Ecto neural progenitor cell (in vitro differentiated cells): ENCODE data around the gene CHD6.

ENCODE experiments used
- DNase-seq: peaks from one replicate; pipeline ENCODE4 v3.0.0-alpha.2; 2018; ENCODE audit warnings: low spot score

CHD6 gene

DNA sequence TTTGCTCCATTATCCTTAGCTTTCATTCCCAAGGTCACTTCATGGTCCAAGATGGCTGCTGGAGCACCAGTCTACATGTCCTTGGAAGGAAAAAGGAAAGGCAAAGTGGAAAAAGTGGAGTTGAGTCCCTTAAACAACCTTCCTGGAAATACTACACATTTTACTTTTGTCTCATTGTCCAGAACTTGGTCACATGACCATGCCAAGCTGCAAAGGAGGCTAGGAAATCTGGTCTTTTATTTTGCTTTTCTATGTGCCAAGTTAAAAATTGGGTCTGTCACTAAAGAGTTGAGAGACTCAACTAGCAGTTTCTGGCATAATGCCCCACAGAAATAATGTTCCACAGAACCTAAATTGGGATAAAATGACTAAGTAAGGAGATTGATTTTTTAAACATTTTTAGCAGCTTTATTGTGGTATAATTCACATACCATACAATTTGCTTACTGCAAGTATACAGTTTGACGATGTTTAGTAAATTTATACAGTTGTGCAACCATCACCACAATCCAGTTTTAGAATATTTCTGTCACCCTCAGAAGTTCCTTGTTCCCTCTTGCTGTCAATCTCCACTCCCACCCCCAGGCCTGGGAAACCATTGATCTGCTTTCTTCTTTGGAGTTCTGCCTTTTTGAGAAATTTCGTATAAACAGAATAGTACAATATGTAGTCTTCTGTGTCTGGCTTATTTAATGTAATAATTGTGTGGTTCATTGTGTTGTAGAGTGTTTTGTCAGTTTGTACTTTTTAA is 5.6 kb upstream of the CHD6 start:
- DNase-seq, result no peak

DNA sequence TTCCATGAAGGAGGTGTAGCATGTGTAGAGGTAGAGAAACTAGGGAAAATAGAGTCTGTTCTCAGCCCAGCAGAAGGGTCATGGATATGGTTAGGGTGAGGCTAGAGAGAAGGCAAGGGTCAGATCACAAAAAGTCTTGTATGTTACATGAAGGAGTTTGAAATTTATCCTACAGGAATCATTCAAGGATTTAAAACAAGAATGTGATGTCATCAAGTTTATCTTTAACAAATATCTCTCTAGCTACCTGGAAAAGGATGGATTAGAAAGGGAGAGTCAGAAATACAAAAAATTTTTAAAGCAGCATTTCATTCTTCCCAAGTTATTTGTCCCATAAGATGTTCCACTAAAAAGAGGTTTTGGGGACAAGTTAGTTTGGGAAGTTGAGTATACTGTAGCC is 4.4 kb upstream of the CHD6 start:
- DNase-seq, result no peak

DNA sequence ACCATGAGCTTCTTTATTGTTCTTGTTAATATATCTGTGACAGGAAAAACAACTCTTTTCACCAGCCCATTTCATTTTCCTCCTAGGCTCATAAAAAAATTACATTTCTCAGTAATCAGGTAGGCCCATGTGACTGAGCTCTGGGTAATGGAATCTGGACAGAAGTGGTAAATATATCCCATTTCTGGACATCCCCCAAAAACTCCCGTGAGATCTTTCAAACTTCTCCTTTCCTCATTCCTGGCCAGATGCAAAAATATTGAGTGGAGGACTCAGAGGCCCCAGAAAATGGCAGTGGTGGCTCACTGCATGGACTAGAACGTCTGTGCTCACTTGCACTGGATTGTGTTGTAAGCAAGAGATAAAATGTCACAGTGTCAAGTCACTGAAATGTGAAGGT is 3.8 kb upstream of the CHD6 start:
- DNase-seq, result no peak

DNA sequence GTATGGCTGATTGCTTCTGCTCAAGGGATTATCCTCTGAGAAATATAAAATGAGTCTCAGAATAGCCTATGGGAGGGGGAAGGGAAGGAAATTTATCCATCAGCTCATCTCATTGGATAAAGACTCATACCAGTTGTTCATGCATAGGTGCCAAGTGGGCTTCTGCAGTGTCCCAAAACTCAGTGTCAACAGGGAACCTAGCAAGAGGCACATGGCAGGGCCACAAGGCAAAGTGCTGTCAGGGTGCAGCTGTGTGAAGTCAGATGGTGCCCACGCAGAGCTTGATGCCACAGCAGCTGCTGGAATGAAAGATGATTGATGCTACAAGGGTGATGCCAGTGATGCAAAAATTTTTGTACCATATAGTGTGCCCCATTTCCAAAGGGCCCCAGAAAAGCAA is 3.2 kb upstream of the CHD6 start:
- DNase-seq, result no peak

DNA sequence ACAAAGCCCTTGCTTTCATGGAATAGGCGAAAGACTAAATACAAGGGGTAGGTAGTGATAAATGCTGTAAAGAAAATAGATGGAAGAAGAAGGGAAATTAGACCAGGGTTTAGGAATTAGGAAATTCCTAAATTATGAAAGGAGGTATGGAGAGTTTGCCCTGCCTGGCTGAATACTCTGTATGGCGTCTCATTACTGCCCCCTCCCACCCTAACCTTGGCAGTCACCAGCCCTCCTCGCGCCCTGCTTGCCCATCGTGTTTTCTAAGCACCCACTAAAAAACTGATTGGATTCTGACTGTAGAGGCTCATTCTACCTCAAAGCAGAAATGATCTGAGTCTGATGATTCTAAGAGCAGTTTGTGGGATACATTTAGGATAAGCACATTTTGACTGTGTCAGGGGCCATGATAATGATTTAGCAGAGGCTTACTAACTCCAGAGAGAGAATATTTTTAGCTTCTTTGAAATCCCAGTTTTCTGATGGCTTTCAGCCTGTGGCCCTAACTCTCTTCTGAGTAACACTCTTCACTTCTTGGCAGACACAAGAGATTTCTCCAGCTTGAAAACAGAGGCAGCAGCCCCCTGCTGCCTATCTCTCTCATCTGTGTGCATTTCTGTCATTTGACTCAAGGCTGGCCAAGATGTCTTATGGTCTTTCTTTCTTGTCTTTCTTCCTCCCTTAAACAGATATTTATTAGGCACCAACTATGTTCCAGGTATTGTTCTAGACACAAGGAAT is 1.4 kb upstream of the CHD6 start:
- no peak for DNase-seq

DNA sequence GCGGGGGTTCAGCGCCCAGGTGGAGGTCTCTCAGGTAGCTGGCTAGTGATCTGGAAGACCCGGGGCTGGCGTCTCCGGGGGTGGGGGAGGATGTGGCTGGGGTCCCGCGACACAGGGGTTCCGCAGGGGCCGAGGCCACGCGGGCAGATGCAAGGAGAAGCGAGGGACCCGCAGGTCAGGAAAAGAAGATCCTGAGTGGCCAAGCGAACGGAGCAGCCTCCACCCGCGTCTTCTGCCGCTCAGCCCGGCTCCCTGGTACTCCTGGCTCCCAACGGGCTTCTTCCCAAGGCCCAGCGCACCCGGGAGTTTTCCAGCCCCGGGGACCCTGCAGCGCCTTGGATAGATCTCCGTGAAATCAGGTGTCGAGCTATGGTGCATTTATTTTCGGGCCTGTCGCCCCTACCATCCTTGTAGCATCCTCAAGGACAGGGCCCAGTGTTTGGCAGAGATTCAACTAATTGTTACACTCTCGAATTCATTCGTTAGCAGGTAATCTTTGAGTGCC is 682 bp upstream of the CHD6 start:
- no peak for DNase-seq

DNA sequence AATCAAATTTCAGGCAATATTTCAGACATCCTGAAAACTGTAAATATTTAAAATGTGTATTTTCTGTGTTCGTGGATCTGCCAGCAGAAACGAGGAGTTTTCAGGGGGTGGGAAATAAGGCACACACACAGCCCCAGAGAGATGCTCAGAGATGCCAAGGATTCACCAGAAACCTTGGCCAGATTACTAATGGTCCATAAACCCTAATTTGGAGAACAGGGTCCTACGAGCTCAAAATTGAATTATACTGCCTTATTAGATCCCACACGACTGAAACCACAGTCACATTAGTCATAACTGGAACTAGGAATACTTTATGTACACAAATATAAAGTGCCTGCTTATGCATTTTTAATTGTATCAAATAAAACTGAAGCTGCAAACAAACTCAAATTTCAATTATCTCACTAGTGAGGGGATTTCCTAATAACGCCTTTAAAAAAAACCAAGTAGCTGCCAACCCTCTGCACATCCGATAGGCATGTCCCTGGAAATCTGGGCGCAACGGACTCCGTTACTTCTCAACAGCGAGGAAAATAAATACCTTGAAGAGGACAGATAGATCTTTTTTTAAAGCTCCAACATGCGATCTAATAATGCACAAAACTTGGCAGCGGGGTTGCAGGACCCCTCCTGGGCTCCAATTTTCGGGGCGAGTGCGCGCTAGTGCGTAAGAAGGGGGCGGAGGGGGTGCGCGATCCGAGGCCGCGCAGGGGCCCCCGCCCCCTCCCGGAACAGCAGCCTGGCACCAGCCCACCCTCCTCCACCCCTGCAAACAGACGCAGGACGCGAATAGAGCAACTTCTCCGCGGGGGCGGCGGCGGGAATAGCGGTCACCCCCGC is 897 bp downstream of the CHD6 start:
- DNase-seq, result peak; percentile 58

DNA sequence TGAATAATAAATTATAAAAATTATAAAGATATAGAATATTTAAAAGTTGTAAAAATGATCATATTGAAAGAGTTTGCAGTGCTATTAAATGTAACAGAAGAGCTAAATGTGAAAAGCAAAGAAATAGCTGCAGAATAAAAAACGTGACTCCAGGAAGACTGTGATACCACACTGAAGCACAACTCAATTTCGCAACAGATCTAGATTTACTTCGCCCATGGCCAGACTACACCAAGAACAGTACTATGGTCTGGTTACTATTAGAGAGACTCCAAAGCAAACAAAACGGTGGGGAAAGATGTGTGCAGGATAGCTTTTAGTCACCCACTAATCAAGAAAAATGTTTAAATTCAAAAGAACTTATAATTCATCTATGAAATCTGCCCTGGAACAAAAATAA is 1.9 kb downstream of the CHD6 start:
- no peak for DNase-seq

DNA sequence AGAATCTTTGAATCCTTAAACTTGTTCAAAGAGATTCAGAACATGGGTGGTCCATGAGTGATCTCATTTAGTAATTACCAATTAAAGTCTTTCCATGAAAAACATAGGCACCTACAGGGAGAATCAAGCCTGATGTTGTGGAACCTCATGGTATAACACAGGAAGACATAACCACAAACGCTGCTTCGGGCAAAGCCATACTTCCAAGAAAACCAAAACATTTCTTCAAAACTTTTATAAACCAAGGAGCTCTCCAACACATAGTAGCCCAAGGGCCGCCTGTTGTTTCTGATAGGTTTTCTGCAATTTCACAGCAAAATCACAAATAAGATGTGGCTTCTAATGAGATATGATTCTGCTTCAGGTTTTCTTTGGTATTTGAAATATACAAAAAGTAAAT is 2.5 kb downstream of the CHD6 start:
- no peak for DNase-seq

DNA sequence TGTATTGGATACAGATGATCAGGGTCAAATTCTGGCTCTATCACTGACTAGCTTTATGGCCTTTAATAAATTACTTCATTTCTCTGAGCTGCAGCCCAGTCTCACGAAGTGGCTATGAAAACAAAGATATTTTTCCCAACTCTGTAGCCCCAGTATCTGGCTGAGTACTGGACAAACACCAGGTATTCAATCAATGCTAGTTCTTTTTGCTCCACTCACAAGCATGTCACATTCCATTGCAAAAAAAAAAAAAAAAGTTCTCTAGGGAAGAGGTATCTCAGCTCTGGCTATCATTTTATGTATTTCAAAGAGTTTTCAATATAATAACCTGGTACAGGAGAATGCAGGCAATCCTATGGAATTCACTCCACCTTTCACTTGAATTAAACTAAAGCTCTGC is 3.1 kb downstream of the CHD6 start:
- DNase-seq, result no peak

DNA sequence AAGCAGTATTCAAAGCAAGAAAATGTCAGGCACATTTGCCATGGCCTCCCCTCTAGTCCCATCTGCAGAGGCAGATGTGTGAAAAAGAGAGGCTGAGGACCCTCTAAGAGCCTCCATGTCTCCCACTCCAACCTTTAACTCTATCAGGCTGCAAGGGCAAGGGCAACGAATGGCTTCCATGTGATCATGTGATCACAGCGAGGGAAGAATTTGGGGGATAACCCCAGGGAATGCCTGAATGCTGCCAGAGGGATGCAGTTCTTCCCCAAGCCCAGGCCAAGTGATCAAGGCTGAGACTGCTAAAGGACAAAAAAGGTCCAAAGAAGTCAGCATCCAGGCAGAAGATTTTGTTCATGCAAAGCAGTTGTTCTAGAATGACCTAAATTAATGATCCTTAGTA is 4.9 kb downstream of the CHD6 start:
- DNase-seq, result no peak

DNA sequence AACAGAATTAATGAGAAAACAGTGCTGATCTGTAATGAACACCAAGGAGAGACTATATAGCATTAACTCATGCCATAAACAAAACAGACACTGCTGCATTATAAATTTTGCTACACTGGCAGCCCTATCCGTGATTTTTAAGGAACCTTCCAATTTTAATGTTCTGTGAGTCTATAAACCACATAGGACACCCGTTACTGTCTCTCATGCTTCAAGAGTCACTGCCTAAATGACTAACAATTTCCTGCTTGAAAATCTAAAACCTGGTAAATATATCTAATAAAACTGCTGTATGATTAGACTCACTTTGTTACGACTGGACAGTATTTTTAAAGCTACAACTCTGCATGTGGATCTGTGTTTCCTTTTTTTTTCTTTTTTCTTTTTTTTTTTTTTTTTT is 8.7 kb downstream of the CHD6 start:
- DNase-seq, result no peak

DNA sequence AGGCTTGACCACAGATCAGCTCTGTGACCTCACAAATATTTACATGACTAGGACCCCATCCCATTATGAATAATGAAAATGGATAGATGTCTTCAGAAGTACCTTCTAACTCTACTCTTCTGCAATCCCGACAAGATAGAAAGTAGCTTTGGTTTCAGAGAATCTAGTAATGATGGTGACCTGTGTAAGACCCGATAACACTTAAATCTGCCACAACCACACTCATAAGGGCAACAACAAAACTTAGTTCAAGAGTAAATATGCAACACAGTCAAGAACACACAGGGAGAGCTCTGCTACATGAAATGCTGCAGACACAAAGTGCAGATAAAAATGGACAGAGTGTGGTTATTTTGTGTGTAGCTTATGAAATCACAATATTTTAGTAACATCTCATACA is 9.6 kb downstream of the CHD6 start:
- no peak for DNase-seq

DNA sequence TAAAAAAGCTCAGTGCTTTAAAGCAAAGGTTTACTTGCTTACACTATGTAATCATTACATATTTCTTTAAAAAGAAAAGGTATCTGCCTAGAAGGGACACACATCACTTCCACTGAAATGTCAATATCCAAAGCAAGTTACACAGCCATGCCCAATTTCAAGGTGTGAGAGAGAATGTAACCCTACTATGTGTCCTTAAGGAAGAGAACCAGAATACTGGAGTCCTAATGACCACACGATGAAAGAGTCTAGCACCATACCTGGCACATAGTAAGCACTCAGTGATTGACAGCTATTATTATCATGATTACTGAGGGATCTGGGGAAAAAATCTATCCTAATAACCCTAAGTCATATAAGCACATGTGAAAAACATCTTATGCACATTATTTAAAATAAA is 10.4 kb downstream of the CHD6 start:
- DNase-seq, result no peak

DNA sequence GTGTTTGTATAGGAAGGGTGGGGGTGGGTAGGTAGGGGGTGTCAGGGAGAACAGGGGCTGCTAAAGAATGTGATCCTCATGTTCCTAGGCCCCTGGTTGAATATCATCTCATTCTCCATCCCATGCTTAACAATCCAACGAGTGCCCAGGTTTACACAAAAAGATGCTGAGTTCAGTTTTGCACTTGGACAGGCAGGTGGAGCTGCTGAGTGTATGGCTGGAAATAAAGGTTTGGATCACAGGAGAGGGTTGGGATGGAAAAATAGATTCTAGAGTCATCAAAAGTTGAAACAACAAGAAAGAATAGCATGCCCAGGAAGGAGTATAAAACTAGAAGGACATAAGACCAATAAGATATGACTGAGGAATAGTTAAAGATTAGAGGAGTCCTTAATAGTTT is 14.2 kb downstream of the CHD6 start:
- no peak for DNase-seq

DNA sequence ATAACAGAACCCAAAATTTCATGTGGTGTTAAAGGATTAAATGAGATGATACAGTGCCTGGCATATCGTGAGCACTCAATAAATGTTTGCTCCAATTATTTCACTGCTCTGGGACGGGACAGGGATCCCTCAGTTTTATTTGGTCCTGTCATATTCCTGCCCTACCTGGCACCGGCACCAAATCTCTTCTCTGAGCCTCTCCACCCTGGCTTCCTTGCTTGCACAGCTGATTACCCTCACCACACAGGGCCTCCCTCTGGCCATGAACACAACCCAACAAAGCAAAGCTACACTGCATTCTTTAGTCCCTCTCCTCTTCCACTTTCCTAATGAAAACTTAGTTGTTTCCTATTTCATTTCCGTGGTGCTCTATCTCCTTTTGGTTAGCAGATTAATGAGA is 16.4 kb downstream of the CHD6 start:
- no peak for DNase-seq

DNA sequence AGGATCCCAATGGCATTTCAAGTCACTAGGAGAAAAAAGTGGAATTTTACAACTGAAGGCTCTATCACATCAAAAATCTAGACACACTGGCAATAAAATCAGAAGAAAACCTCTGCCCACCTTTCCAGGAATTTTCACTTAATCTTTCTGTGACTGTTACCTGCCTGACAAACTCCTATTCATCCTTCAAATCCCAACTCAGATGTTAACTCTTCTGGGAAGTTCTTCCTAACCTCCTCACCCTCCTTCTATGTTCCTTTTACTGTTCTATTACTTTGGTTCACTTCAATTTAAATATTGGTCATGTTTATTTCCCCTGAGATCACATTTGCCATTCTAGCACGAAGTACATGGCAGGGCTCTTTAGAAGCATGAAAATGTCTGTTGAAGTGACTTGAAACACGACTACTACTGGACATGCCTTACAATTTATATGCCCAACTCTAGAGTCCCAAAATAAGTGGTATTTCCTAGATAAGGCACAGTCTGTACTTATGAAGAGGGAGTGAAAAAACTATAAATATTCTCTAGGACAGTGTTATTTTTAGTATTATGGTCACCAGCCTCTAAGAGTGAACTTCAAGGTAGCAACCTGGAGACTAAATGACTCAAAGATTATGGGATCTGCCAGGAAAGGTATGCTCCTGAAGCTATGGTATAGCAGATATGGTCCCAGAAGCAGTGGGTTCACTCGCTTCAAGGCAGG is 17.1 kb downstream of the CHD6 start:
- DNase-seq, result no peak

DNA sequence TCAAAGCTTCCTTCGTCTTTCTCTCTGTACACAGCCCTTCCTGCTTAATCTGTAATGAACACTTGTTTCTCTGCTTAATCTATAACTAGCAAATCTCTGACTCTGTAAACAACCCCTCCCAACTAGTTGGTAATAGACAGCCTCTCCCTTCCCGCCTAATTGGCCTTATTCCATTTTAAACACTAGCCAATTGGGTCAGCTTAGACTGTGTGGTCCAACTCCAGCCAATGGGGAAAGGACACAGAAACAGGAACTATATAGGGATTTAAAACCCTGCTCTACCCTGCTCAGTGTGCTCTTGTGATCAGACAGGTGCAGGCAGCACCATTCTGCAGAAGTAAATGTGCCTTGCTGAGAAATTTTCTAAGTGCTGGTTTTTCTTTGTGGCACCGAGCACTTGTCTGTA is 18.5 kb downstream of the CHD6 start:
- DNase-seq, result no peak

DNA sequence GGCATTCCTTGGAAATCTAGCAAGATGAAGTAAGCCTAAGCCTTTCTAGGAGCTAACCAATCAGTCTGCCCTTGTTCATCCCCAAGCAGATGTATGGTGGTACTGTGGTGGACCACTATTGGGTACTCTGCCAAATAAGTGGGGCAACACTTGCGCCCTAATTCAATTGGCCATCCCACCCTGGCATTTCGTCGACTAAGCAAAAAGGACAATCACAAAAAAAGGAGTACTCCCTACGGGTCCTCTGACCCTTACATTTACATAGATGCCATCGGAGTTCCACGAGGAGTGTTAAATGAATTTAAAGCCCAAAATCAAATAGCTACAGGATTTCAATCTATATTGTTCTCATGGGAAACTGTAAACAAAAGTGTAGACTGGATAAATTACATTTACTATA is 19.5 kb downstream of the CHD6 start:
- DNase-seq, result no peak

DNA sequence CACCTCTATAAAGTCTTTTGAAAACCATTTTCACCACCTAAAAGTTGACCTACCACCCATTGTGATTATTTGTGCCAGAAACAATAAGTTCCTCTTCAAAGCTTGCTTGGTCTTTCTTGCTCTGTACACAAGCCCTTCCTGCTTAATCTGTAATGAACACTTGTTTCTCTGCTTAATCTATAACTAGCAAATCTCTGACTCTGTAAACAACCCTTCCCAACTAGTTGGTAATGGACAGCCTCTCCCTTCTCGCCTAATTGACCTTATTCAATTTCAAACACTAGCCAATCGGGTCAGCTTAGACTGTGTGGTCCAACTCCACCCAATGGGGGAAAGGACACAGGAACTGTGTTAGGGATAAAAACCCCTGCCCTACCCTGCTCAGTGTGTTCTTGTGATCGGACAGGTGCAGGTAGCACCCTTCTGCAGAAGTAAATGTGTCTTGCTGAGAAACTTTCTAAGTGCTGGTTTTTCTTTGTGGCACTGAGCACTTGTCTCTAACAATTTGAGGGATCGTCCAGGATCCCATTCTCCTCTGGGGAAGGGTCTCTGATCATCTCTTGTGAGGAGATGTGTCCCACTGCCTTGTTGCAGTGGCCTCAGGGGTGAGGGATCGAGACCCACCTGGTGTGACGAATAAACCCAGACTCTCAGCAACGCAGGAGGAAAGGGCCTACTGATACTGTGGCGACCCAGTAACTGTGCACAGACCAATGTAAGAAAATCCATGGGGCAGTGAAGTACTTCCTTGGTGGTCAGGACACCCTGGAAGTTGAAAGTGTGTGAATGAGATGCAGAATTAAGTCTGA is 23.5 kb downstream of the CHD6 start:
- no peak for DNase-seq

DNA sequence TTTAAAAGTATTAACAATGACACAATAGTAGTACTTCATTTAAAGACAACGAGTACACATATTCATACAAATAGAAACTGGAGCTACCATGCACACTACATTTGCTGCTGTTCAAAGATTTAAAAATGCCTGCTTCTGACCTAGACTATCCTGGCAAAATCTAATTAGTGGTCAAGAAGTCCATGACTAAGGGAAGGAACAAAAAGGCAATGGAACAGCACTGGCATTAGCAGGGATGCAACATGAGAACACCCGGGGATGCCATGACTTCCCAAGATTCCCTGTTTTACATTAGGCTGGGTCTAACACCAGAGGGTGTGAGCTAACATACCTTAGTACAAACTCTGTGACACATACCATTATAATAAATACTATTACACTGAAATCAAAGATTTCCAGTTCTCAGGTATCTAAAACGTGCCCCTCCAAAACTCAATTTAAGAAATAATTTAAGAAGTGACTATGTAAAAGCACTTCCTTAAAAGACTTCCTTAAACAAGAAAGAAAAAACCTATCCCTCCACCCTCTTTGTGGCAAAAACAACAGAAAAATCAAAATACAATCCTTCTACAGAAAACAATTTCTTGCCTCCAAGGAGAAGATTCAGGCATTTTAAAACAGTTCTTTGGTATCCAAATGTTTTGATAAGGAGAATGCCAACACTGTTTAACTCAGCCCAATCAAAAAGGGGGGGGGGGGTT is 25.5 kb downstream of the CHD6 start:
- DNase-seq, result no peak
